Activated CD4-positive, alpha-beta T cell treated with anti-CD3 and anti-CD28 coated beads, Interleukin-2, Interleukin-4, amounts not matched to agents 100 ng/mL and 50 ng/mL, durations not matched to agents 16 hours and 8 hours (primary cell): ENCODE measurements around the gene IDUA.
A peak's percentile ranks its signal among the peaks of the same experiment; 100 is the strongest.
"Not testable (repeated sequence)": the region's sequence is repeated elsewhere in the genome, so short reads cannot be mapped to it uniquely, and the experiment has no call there.

Experiments
- DNase-seq: peaks from one replicate; pipeline ENCODE4 v3.0.0-alpha.2; 2020; ENCODE audit warnings: low spot score

IDUA gene

GRCh38 chr4:967113-968104 lies 19.4 kb upstream of the IDUA start:
- no peak for DNase-seq

GRCh38 chr4:968221-968620 lies 18.6 kb upstream of the IDUA start:
- no peak for DNase-seq

DNA sequence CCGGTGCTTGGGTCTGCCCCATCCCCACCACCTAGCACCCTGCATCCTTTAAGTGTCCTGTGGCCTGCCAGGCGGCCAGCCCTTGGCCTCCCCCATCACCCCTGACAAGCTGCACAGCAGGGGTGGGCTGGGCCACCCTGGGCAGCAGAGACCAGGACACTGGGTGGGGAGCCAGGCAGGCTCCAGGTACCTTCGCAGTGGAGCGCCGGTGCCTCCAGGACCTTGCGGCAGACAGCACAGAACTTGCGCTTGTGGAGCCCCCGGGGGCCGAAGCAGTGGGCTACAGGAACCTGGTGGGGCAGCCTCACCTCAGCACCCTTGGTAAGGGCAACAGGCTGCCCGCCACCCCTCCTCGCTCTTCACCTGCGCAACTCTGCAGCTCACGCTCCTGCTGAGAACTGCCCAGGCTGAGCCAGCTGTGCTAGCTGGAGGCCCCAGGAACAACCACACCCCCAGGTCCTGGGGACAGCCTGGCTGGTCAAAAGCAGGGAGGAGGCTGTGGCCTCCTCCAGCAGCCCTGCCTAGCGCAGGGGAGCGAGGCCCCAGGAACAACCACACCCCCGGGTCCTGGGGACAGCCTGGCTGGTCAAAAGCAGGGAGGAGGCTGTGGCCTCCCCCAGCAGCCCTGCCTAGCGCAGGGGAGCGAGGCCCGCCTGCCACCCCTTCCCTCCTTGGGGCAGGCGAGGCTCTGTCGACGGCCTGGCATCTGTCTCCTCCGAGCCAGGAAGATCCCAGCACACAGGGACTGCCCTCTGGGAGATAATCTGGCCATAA lies 18.0 kb upstream of the IDUA start:
- no peak for DNase-seq

- no peak for DNase-seq
These were observed 16.6 kb upstream of the IDUA start for GRCh38 chr4:970046-970745.

DNA sequence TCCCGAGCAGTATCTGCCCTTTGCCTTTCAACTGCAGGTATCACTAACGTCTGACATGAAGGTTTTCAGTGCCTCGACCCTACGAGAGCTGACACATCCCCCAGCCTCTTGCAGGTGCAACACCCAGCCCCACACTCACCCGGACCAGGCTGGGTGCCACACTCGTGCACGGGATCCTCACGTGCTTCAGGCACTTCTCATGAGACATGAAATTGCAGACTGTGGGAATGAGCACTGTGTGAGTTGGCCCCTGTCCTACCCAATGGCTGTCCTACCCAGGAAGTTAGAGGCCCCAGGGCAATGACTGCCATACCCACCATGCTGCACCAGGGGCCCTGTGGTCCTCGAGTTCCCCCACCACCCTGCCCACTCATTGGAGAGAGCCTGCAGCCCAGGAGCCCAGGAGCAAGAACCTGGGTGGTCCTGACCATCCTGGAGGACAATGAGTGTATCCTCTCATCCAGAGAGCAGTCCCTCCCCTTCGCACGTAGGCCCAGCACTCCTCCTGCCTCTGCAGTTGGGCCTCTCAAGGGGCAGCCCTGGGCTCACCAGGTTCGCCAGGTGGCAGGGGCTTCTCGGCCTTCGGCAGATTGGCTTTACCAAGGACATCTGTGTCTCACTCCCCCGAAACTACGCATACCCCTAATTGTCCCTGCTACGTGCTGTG lies 15.9 kb upstream of the IDUA start:
- DNase-seq, result no peak

DNA sequence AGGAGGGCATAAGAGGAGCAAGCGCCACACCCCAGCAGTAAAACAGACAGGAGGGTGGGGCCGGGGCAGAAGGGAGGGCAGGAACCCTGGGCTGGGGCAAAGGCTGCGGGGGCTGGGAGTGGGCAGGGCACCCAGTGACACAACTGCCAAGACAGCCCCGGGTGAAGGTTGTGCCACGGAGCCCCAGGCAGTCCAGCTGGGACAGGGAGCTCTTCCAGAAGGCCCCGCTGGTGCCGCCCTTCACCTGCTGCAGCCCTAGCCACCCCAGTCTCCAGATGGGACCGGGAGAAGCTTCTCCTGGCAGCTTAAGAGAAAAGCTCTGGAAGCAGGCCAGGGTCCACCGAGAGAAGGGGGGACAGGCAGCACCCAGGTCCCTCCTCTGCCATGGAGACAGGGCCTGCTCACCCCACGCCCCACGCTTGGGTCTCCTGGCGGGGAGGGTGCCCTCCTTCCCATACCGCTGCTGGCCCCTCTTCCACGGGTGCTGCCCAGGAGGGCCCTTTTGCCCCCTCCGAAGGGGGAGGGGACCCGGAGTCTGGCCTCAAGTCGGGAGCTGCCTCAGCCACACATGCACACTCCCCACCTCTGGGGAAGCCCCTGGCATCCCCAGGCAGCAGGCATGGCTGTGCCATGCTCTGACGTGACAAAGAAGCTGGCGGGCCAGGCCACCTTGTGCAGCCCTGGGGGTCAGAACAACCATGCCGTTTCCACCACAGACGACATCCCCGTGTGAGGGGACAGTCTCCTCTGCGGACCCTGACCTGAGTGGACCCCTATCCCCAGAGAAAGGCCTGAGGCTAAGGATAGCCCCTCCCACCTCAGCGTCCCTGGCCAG lies 15.0 kb upstream of the IDUA start:
- no peak for DNase-seq

DNA sequence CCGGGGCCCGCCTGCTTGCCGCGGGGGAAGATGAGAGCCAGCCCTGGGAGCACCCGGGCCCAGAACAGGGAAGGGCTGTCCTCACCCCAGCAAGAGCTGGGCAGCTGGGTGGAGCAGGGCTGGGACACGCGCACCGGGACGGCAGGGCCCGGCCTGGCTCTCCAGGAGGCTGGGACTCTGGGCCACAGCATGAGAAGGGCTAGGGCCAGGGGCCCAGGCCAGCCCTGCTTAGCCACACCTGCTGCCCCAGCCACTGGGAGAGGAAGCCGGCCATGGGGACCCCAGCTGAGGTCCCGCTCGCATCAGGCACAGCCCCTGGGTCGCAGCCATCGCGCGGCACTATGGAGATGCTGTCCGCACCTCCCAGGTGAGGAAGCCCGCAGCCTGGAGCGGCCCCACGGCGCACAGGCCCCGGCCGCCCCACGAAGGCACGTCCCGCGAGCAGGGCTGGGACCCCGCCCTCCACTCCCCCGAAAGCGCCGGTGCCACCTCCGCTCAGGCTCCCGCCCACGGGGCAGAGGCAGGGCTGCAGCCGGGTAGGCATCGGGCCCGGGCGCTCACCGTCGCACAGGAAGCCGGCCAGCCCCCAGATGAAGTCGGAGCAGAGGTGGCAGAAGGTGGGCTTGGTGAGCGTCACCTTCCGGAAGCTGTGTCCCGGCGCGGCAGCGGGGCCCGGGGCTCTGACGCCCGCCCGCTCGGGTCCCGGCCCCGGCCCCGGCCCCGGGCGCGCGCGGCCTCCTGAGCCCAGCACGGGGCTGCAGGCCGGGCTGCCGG lies 14.0 kb upstream of the IDUA start:
- peak; percentile 27 for DNase-seq

GRCh38 chr4:973431-974397 lies 13.1 kb upstream of the IDUA start, which contains the start of gene DGKQ:
Gene DGKQ, minus strand, starts transcription at chr4:973569. Its CDS starts 87 bp downstream, at chr4:973482.
- DNase-seq, result peak; percentile 87

GRCh38 chr4:974668-975067 lies 12.2 kb upstream of the IDUA start:
- DNase-seq, result no peak

DNA sequence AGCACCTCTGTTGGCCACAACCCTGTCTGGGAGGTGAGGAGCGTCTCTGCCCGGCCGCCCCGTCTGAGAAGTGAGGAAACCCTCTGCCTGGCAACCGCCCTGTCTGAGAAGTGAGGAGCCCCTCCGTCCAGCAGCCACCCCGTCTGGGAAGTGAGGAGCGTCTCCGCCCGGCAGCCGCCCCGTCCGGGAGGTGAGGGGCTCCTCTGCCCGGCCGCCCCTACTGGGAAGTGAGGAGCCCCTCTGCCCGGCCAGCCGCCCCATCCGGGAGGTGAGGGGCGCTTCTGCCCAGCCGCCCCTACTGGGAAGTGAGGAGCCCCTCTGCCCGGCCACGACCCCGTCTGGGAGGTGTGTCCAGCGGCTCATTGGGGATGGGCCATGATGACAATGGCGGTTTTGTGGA lies 10.8 kb upstream of the IDUA start:
- not testable (repeated sequence) for DNase-seq

DNA sequence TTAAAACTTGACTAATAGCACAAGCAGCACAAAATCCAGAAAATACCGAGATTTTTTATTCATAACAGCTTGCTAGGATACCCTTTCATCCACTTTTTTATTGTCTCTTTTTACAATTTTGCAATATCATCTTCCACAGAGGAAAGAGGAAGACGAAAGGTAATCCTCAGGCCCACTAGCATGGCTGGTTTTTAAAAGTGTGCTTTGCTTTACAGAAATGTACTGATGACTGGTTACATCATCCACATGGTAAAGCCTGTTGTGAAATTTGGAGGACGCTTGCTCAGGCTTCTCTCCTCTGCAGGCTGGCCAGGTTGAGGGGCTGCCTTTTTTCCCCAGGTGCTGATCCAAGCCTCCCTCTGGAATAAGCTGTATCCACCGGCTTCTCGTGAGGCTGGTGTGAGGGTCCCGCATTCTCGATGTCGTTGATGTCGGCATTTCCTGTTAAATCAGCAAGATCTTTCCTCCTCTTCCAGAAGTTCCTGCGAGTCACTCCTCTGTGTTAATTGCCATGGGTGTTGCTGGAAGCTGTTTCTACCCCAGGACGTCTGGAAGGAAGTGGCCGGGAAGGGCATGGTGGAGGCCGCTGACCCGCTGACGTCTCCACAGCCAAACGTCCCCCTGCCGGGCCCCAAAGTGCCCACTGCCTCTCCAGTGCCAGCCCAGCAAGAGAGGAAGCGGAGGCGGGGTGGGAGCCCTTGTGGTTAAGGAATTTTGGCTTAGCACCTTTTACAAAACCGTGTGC lies 7.7 kb upstream of the IDUA start:
- no peak for DNase-seq

DNA sequence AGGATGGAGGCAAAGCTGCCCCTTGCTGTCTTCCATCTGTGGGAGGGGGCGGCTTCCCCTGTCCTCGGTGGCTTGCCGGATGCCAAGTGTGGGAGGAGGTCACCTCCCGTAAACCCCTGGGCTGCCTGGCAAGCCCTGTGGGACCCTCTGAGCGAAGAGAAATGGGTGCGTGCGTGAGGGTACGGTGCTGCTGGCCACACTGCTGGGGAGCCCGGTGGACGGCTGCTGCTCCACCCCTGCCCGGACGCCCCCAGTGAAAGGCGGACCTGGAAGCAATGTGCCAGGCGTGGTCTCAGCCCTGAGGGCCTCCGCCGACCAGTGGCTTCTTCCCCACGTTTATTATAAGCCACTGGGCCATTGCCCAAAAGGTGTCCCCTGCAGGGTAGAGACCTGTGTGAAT lies 4.6 kb upstream of the IDUA start:
- no peak for DNase-seq

GRCh38 chr4:982814-983213 lies 4.0 kb upstream of the IDUA start:
- no peak for DNase-seq

DNA sequence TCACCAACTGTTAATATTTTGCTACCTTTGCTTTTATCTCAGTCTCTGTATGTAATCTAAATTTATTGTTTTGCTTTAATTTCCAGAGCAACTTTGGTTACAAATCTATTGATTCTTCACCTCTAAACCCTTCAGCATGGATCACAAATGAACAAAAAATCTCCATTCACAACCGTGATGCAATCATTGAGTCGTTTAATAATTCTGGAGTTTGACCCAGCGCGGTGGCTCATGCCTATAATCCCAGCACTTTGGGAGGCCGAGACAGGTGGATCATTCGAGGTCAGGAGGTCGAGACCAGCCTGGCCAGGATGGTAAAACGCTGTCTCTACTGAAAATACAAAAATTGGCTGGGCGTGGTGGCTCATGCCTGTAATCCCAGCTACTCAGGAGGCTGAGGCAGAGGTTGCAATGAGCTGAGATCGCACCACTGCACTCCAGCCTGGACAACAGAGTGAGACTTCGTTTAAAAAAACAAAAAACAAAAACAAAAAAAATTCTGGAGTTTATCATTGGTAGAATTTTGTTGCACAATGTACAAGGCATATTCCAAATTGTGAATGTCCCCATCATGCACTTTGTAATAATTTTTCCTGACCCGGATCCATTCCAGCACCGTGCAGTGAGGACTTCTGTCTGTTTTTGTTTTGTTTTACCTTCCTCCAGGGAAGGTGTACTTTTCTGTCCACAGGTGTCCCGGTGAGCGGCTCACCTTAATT lies 2.3 kb upstream of the IDUA start:
- DNase-seq, result no peak

DNA sequence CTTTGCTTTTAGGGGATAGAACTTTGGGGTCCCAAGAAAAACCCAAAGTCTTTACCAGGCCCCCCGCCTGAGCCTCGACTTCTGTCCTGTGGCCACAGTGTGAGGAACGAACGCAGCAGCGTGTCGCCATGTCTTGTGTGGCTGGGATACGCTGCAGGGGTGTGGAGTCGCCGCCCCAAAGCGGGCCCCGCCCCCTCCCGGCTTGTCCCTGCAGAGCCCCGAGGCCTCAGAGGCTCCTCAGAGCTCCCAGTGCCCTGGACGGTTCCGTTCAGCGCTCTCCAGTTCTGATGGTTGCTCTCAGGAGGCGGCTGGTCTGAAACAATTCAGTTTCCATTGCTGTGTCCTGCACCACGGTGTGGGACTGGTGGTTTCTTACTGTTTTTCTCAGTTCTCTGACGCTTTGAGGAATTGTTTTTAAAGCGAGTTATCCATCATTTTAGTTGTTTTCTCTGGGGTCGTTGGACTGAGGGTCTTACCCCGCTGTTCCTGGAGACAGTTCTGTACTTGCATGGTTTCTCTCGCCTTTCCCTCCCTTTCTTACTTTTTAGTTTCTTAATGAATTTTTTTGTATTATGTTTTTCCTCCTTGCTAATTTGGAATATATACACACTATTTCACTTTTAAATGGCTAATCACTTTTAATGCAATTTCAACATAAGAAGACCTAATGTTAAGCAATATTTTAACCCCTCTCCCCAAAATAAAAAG lies 1.6 kb upstream of the IDUA start:
- DNase-seq, result peak; percentile 58

DNA sequence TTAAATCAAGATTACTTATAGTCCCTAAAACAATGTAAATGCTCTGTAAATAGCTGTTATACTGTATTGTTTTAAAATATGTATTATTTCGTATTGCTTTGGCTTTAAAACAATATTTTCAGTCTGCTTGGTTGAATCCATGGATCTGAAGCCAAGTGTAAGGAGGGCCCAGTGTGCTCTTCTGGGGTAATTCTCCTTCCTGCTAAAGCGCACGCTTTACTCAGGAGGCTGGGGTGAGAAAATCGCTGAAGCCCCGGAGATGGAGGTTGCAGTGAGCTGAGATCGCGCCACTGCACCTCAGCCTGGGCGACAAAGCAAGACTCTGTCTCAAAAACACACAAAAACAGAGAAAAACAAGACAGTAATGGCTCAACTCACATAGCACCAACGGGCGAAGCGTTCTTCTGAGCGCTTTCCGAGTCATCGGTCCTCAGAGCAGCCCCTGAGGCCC lies 391 bp upstream of the IDUA start:
- DNase-seq, result no peak
